Measurements from ENCODE around the gene SMG6. TPM values are rescaled to one million over a fixed set of nuclear protein-coding genes. Genes with fewer than 3 reads are reported as not detected.

SMG6 gene
- total RNA-seq, 1 experiment from 2014 or later: 13.5 TPM

DNA sequence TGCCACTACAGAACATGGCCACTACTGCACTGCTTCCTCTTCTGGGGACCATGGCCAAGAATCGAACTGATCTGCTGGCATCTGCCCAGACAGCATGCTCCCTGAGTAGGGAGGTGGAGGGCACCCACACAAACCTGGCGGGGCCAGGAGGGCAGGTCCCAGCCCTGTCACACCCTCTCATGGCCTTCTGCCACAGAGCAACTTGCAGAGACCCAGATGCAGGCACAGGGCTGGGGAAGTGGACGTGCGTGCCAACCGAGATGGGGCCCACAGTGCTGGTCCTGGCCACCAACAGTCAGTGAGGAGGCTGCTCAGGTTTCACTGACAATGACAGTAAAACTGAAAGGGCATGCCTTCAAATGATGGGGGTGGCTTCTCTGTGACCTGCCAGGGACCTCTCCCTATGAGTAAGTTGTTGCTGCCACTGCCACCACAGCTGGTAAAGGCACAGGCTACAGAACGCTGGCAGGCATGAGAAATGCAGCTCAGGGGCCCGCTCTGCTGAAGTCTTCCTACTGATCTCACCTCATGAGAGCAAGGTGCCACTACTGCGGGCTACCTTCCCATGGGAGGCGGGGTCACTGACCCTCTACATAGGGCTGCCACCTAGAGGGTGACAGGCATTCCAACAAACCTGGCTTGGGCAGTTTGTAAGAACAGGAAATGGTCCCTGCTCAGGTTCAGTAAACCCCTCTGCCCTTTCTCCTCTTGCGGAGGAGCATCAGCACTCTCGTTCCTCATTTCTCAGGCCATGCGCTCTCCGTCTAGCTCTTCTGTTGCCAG is 233.2 kb downstream of the SMG6 start:
- intact Hi-C loops (cut with micrococcal nuclease; ENCODE audit: unreplicated experiment): no loop called here
- no peak overlapping the region for H3K4me3 Mint-ChIP-seq (ENCODE audit: low read depth, unreplicated experiment)
- CTCF ChIA-PET: no interaction called here
- TF ChIP-seq, protein P1, sequence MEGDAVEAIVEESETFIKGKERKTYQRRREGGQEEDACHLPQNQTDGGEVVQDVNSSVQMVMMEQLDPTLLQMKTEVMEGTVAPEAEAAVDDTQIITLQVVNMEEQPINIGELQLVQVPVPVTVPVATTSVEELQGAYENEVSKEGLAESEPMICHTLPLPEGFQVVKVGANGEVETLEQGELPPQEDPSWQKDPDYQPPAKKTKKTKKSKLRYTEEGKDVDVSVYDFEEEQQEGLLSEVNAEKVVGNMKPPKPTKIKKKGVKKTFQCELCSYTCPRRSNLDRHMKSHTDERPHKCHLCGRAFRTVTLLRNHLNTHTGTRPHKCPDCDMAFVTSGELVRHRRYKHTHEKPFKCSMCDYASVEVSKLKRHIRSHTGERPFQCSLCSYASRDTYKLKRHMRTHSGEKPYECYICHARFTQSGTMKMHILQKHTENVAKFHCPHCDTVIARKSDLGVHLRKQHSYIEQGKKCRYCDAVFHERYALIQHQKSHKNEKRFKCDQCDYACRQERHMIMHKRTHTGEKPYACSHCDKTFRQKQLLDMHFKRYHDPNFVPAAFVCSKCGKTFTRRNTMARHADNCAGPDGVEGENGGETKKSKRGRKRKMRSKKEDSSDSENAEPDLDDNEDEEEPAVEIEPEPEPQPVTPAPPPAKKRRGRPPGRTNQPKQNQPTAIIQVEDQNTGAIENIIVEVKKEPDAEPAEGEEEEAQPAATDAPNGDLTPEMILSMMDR (IDR thresholded peaks at IDR 0.05; ENCODE audit: unreplicated experiment): no peak
- H3K9me3 Mint-ChIP-seq (ENCODE audit: low read depth, unreplicated experiment): no peaks in the 10 kb centered on the region
- H3K27me3 Mint-ChIP-seq (ENCODE audit: unreplicated experiment): no peaks in the 10 kb centered on the region
- peaks cover 9% of the 10 kb centered on the region for H3K36me3 Mint-ChIP-seq (ENCODE audit: insufficient read depth, unreplicated experiment)
- BruUV-seq (replicated peaks): no TSS peak
- DNase-seq: no peak
- H3K27ac Mint-ChIP-seq (ENCODE audit: unreplicated experiment): no peak overlapping the region
- H3K4me1 Mint-ChIP-seq (ENCODE audit: low read depth, unreplicated experiment): no peaks in the 10 kb centered on the region

DNA sequence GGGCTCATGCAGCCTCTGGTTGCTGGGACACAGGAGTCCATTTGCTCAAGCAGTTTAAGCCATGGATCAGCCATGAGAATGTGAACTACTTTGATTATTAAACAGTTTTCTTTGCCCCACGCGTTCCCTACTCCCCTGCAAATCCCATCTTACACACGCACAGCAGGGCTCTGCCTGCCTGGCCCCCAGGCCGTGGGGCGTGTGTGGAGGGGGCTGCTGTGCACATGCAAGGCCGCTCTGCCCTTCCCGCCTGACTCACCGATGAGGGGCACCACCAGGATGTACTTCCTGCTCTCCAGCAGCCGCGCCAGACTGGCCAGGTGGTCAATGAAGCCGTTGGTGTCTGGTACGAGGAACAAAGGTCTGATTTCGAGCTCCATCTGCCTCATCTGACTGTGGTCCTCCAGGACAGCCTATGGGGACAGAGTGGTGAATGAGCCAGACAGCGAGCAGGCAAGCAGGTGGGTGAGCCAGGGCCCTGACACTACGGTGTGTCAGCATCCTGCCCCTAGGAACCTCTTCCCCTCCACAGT is 235.0 kb downstream of the SMG6 start:
- DNase-seq: no peak
- no TSS peak for BruUV-seq (replicated peaks)
- TF ChIP-seq, protein P1 (IDR thresholded peaks at IDR 0.05; ENCODE audit: unreplicated experiment): no peak
- Mint-ChIP-seq H3K27me3 (ENCODE audit: unreplicated experiment) (no peaks in the 10 kb centered on the region), H3K4me3 (ENCODE audit: low read depth, unreplicated experiment) (no peak overlapping the region), H3K27ac (ENCODE audit: unreplicated experiment) (no peak overlapping the region), H3K9me3 (ENCODE audit: low read depth, unreplicated experiment) (no peaks in the 10 kb centered on the region), H3K4me1 (ENCODE audit: low read depth, unreplicated experiment) (no peaks in the 10 kb centered on the region), H3K36me3 (ENCODE audit: insufficient read depth, unreplicated experiment) (peaks cover 9% of the 10 kb centered on the region)
- intact Hi-C loops (cut with micrococcal nuclease; ENCODE audit: unreplicated experiment): no loop called here
- CTCF ChIA-PET: interaction anchor here (0.9 kb wide), 1 partner anchor 10 kb away, joined by 3 read pairs; no protein-coding TSS in a partner anchor

DNA sequence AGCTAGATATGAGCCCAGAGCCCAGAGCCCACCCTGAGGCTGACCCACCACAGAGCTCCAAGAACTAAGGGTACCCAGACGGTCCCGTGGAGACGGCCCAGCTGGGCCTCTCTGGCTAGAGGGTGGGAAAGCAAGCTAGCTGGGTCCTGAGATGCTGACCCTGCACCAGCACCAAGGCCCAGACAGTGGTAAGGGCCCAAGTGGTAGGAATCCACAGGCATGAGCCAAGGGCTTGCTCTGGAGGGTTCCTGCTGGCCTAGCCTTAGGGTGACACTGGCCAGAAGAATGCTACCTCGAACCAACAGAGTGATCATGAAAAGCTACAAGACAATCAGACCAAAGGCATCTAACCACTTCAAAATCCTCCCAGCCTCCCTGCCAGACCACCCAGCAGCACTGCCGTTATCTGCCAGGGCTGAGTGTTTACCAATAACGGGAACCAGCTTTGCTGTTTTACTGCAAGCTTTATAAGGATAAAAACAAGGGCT is 235.5 kb downstream of the SMG6 start:
- Mint-ChIP-seq H3K27ac (ENCODE audit: unreplicated experiment) (no peak overlapping the region), H3K4me3 (ENCODE audit: low read depth, unreplicated experiment) (no peak overlapping the region), H3K4me1 (ENCODE audit: low read depth, unreplicated experiment) (no peaks in the 10 kb centered on the region), H3K27me3 (ENCODE audit: unreplicated experiment) (no peaks in the 10 kb centered on the region), H3K36me3 (ENCODE audit: insufficient read depth, unreplicated experiment) (peaks cover 9% of the 10 kb centered on the region), H3K9me3 (ENCODE audit: low read depth, unreplicated experiment) (no peaks in the 10 kb centered on the region)
- CTCF ChIA-PET: interaction anchor here (0.9 kb wide), 1 partner anchor 9 kb away, joined by 3 read pairs; no protein-coding TSS in a partner anchor
- no peak for DNase-seq
- no TSS peak for BruUV-seq (replicated peaks)
- intact Hi-C loops (cut with micrococcal nuclease; ENCODE audit: unreplicated experiment): no loop called here
- TF ChIP-seq, protein P1 (IDR thresholded peaks at IDR 0.05; ENCODE audit: unreplicated experiment): no peak

DNA sequence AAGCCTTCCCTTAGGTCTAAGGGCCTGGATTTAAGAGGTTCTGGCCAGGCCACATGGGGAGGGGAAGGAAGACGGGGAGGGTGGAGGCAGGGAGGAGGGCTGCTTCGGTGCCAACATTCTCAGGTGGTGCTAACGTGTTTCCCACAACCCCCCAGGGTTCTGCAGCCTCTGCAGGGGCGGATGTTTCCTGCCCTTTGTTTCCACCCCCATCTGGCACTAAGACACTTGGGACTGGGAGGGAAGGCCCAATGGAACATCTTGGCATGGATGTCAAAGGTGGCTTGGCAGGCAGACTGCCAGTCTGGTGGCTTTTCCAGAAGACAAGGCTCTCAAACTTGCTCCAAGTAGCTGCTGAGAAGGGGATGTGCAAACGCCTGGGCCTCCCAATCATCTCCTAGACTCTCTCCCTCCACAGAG is 236.0 kb downstream of the SMG6 start:
- H3K9me3 Mint-ChIP-seq (ENCODE audit: low read depth, unreplicated experiment): no peaks in the 10 kb centered on the region

More for the DNA sequence above, 236.0 kb downstream of the SMG6 start:
- intact Hi-C loops (cut with micrococcal nuclease; ENCODE audit: unreplicated experiment): no loop called here
- Mint-ChIP-seq H3K27ac (ENCODE audit: unreplicated experiment) (no peak overlapping the region), H3K36me3 (ENCODE audit: insufficient read depth, unreplicated experiment) (peaks cover 9% of the 10 kb centered on the region), H3K4me3 (ENCODE audit: low read depth, unreplicated experiment) (no peak overlapping the region), H3K27me3 (ENCODE audit: unreplicated experiment) (no peaks in the 10 kb centered on the region), H3K4me1 (ENCODE audit: low read depth, unreplicated experiment) (no peaks in the 10 kb centered on the region)
- DNase-seq: no peak
- CTCF ChIA-PET: interaction anchor here (0.9 kb wide), 1 partner anchor 9 kb away, joined by 3 read pairs; no protein-coding TSS in a partner anchor
- TF ChIP-seq, protein P1 (IDR thresholded peaks at IDR 0.05; ENCODE audit: unreplicated experiment): no peak
- BruUV-seq (replicated peaks): no TSS peak
